Measurements from ENCODE around the gene NDRG3.

GRCh38 chr20:36744764-36745191 lies 1.1 kb downstream of the NDRG3 start:
- no peak for TF ChIP-seq CTCF (IDR thresholded peaks at IDR 0.05)
- no peak for TF ChIP-seq POLR2A (IDR thresholded peaks at IDR 0.05)

Measured in uterus (tissue), 2 donors.